ENCODE measurements around the gene FAM120A.
A peak's percentile ranks its signal among the peaks of the same experiment; 100 is the strongest.

FAM120A gene

GRCh38 chr9:93562157-93562556, 110.7 kb downstream of the FAM120A start:
- DNase-seq, result no peak

- no peak for DNase-seq
Measured at GRCh38 chr9:93565089-93565488, 113.6 kb downstream of the FAM120A start.

GRCh38 chr9:93566408-93567270, 115.2 kb downstream of the FAM120A start:
- peak; percentile 98 for DNase-seq

- no peak for DNase-seq
Measured at GRCh38 chr9:93567271-93567959, 115.9 kb downstream of the FAM120A start.

GRCh38 chr9:93568169-93568568, 116.7 kb downstream of the FAM120A start:
- DNase-seq, result no peak

GRCh38 chr9:93569621-93570174, 118.2 kb downstream of the FAM120A start:
- DNase-seq, result no peak

- DNase-seq, result no peak
Measured at GRCh38 chr9:93572221-93572620, 120.7 kb downstream of the FAM120A start.

- no peak for DNase-seq
Measured at GRCh38 chr9:93572636-93573515, 121.4 kb downstream of the FAM120A start.

- no peak for DNase-seq
Measured at GRCh38 chr9:93573516-93573828, 122.0 kb downstream of the FAM120A start.

- DNase-seq, result no peak
Measured at GRCh38 chr9:93574091-93574899, 122.8 kb downstream of the FAM120A start.

- DNase-seq, result no peak
Measured at GRCh38 chr9:93574900-93575795, 123.7 kb downstream of the FAM120A start.

- peak; percentile 42 for DNase-seq
Measured at GRCh38 chr9:93575796-93576257, 124.3 kb downstream of the FAM120A start.

GRCh38 chr9:93576258-93577077, 125.0 kb downstream of the FAM120A start, which contains the start of gene PHF2:
PHF2 (plus strand) TSS chr9:93576584; CDS start chr9:93576774, 190 bp downstream.
- DNase-seq, result no peak

GRCh38 chr9:93577078-93577974, 125.8 kb downstream of the FAM120A start:
- no peak for DNase-seq

GRCh38 chr9:93577975-93578682, 126.6 kb downstream of the FAM120A start:
- no peak for DNase-seq

- DNase-seq, result no peak
Measured at GRCh38 chr9:93578844-93579243, 127.4 kb downstream of the FAM120A start.

- no peak for DNase-seq
Measured at GRCh38 chr9:93579711-93580516, 128.4 kb downstream of the FAM120A start.

Measured in effector CD4-positive, alpha-beta T cell (primary cell).